HG03039 (cell line): Measurements from ENCODE around the gene NAA25.
A peak's percentile ranks its signal among the peaks of the same experiment; 100 is the strongest.

Experiments used
- ATAC-seq: cut with Tn5 transposase; IDR thresholded peaks from one replicate; pipeline ENCODE4 v1.9.1; 2021; ENCODE audit warnings: mild to moderate bottlenecking, moderate library complexity; ENCODE audit not compliant: unreplicated experiment

NAA25 gene

DNA sequence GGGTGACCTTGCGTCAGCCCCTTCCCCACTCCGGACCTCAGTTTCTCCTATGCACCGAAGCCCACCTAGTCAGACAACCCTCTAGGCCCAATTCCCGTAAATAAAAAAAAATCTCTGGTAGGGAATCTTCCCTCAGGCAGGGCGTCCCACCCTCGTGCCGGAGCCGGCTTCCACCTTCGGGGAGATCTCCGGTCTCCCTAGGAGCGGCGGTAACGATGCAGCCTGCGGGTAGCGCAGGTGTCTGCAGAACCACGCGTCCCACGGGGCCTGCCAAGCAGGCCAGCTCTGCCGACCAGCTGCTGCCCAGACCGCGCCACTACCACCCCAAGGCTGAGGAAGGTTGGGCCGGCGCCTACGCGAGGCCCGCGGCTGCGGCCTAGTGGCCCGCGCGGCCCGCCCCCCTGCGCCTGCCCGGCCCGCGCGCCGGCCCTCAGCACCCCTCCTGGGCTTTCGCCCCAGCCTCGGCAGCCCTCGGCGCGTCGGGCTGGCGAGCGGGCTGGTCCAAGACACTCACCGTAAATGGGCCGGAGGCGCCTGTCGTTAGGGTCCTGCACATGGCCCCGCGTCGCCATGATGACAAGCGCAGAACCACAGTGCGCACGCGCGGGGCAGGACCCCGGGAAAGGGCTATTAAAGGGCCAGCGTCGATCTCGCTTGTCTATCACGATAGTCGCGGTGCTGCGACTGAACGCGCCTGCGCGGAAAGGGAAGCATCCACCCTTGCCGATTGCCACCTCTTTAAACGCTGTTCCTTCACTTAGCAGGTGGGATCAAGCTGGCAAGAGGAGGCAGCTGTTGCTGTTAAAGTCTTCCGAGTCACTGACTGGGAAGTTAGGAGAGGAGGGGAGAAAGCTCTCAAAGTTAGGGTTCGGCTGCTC, at the start of gene NAA25:
Gene NAA25, minus strand, starts transcription at position 582 of the 878 bp plus-strand sequence. Its CDS starts 10 bp downstream, at position 572.
- ATAC-seq = peak; percentile 58

DNA sequence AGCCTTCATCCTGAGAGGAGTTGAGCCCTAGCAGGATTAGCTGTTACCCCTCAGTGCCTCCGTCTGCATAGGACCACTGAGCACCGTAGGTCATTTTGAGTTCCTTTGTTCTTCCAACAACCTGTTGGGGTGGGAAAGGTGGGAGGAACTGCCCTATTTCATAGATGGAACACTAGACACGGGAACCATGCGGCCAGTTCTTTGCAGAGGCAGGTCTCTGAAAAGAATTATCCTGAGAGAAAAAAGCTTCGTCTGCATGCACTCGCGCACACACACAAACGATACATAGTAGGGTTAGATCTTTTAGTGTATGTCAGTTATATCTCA, 45.3 kb upstream of the NAA25 start:
- ATAC-seq = no peak

GRCh38 chr12:112153181-112153892, 44.8 kb upstream of the NAA25 start:
- ATAC-seq = no peak

GRCh38 chr12:112151766-112152541, 43.4 kb upstream of the NAA25 start:
- no peak for ATAC-seq

DNA sequence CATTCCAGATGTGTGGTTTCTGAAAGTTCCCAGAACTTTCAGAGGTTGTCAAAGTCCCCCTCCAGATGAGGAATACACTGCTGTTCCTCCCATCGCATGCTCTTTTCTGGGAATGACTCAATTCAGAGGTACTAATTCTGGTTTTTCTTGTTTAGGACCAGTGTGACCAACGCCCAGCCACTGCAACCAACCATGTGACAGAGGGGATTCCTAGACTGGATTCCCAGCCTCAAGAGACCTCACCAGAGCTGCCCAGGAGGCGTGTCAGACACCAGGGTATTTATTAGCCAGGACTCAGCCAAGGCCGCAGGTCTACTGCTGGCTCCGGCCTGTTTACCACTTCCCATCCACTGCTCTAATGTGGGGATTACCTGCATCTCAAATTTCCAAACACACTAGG, 41.0 kb upstream of the NAA25 start:
- ATAC-seq = peak; percentile 39

DNA sequence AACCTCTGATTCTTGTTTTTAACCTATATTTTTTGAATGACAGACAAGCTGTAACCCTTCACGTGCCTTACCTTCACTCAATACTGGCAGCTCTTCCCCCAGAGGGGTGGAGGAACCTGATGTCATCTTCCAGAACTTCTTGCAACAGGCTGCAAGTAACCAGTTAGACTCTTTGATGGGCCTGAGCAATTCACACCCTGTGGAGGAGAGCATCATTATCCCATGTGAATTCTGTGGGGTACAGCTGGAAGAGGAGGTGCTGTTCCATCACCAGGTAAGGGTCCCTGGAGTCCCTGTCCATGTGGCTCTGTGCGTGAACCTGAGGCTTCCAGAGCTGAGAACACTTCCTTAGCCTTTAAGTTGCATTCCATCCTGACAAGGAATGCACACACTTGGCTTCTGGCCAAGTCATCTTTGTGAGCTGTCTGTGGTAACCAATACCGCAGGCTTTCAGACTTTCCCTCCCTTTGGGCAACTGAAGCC, 39.5 kb upstream of the NAA25 start:
- no peak for ATAC-seq

DNA sequence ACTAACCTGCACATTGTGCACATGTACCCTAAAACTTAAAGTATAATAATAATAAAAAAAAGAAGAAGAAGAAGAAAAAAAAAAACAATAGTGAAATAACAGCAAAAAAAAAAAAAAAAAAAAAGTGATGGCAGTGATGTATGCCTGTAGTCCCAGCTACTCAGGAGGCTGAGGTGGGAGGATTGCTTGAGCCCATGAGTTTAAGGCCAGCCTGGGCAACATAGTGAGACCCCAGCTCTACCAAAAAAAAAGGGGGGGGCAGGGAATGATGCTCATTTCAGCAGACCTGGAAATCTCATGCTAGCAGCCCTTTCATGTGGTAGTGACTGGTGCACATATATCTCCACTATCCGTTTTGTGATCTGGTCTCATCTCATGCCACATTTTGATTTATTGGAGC, 37.5 kb upstream of the NAA25 start:
- ATAC-seq = no peak

GRCh38 chr12:112140728-112141127, 32.1 kb upstream of the NAA25 start:
- ATAC-seq = no peak

GRCh38 chr12:112134731-112135130, 26.1 kb upstream of the NAA25 start:
- no peak for ATAC-seq

DNA sequence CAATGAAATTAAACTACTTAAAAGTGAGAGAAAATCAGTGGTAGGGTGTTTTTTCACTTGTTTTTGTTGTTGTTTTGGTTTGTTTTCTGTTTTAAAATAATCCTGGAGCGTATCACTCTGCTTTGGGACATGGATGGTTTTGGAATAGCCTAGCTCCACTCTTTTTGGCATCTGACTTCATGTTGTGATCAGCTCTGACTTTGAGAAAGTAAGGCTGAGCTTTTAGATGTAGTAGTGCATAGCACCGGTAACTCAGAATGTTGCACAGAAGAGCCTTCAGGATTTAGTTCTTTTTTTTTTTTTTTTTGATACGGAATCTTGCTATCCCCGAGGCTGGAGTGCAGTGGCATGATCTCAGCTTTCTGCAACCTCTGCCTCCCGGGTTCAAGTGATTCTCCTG, 24.8 kb upstream of the NAA25 start:
- ATAC-seq = no peak

GRCh38 chr12:112131686-112132085, 23.1 kb upstream of the NAA25 start:
- no peak for ATAC-seq

- ATAC-seq = no peak
These were observed 21.9 kb upstream of the NAA25 start for GRCh38 chr12:112130441-112130998.

DNA sequence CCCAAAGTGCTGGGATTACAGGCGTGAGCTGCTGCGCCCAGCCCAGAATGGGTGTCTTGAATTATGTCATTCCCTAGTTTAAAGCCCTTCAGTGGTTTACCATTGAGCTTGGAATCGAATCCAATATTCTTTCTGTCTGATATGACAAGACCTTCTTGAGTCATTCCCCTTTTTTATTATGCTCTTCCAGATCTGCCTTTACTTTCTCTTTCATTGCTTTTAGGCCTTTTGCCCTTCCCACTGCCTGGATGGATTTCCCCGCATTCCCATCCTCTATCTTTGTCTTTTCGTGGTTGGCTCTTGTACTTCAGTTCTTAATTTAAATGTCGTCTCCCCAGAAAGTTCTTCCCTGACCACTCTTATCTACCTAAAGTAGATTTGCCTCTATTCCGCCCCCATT, 18.3 kb upstream of the NAA25 start:
- ATAC-seq = no peak

- ATAC-seq = no peak
These were observed 17.4 kb upstream of the NAA25 start for GRCh38 chr12:112126000-112126438.

DNA sequence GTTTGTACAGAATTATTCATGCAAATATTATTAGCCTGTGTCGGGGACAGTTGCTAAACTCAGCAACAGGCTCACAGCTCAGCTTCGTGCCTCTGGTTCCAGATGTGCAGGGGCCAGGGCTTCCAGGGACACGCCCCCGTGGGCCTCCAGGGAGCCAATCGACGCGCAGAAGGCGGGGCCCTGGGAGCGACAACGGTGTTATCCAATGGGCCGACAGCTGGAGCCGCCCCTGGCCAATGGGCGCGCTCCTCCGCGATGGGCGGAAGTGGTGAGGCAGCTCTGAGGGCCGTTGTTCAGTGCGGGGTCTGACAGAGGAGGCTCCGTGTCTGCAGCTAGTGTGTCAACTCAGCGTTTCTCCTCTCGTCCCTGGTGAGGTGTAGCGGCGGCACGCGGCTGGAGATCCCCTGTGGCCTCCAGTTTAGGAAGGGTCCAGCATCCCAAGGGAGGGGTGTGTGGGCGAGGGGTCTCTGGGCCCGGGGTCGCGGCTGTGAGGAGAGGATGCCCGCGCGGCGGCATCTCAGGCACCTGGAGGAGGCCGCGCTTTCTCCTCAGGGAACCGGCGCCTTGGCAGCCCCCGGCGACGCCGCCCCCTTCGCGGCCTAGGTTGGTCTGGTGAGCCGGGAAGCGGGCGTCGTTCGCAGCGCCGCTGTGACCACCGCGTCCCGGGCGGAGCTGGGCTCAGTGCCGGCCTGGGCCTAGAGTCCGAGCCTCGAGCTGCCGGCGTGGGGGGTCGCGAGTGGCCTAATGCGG, 16.8 kb upstream of the NAA25 start, which contains the start of gene TRAFD1:
Gene TRAFD1, plus strand, starts transcription at position 311 of the 750 bp plus-strand sequence. CDS start 4,963 bp downstream, outside the sequence.
- ATAC-seq = peak; percentile 93

DNA sequence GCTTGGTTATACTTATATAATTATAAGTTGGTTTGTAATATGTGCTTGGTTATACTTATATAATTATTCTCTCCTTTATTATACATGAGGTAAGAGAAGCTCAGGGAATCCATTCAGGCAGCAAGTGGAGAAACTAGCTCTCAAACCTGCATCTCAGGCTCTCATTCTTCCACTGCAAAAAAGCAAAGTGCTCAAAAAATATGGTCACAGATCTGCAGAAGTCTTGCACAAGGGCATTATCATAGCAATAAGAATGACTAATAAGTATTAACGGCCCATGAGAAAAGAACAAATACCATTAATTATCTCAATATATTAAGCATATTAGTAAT, 16.3 kb upstream of the NAA25 start:
- no peak for ATAC-seq

GRCh38 chr12:112122823-112123690, 14.5 kb upstream of the NAA25 start:
- ATAC-seq = no peak

- no peak for ATAC-seq
These were observed 13.4 kb upstream of the NAA25 start for GRCh38 chr12:112121780-112122565.
